ENCODE measurements around the gene SPAG9. TPM values are rescaled to one million over a fixed set of nuclear protein-coding genes. Genes with fewer than 3 reads are reported as not detected.

SPAG9 gene
- polyA plus RNA-seq, 1 experiment, result 18.7 TPM

GRCh38 chr17:51029142-51029541 is 91.5 kb downstream of the SPAG9 start:
- no peaks in the 10 kb centered on the region for H3K27me3 ChIP-seq (ENCODE audit: control insufficient read depth, insufficient read depth, low read length)
- no peak overlapping the region for H3K4me3 ChIP-seq (ENCODE audit: low read depth, low read length)
- no peak for TF ChIP-seq CTCF (IDR thresholded peaks at IDR 0.05; ENCODE audit: insufficient read depth, low read depth, low read length)
- POLR2A ChIA-PET, result interaction anchor here (0.6 kb wide), 1 partner anchor 21 kb away, joined by 4 read pairs; no protein-coding TSS in a partner anchor
- CTCF ChIA-PET, result no interaction called here
- DNase-seq (ENCODE audit: low read depth), result no peak
- no peaks in the 10 kb centered on the region for H3K36me3 ChIP-seq (ENCODE audit: control insufficient read depth, insufficient read depth, low read length)

- Histone ChIP-seq H3K36me3 (ENCODE audit: control insufficient read depth, insufficient read depth, low read length) (no peaks in the 10 kb centered on the region), H3K4me3 (ENCODE audit: low read depth, low read length) (no peak overlapping the region), H3K27me3 (ENCODE audit: control insufficient read depth, insufficient read depth, low read length) (no peaks in the 10 kb centered on the region)
- no peak for TF ChIP-seq CTCF (IDR thresholded peaks at IDR 0.05; ENCODE audit: insufficient read depth, low read depth, low read length)
- POLR2A ChIA-PET, result no interaction called here
- CTCF ChIA-PET, result interaction anchor here (0.6 to 1.0 kb wide), 4 partner anchors 13 to 29 kb away, joined by 3 to 4 read pairs (median 3); no protein-coding TSS in a partner anchor
- no peak for DNase-seq (ENCODE audit: low read depth)
Observed at GRCh38 chr17:51028176-51028863, 92.3 kb downstream of the SPAG9 start.

- no peaks in the 10 kb centered on the region for H3K27me3 ChIP-seq (ENCODE audit: control insufficient read depth, insufficient read depth, low read length)
- no peak for TF ChIP-seq CTCF (IDR thresholded peaks at IDR 0.05; ENCODE audit: insufficient read depth, low read depth, low read length)
Observed at GRCh38 chr17:51018541-51018940, 102.1 kb downstream of the SPAG9 start.

GRCh38 chr17:51017270-51017669 is 103.4 kb downstream of the SPAG9 start:
- CTCF ChIA-PET, result interaction anchor here (1.0 to 2.0 kb wide), 3 partner anchors 10 to 136 kb away, joined by 3 to 6 read pairs (median 6); partner anchors contain the start of gene NME1

More at GRCh38 chr17:51018541-51018940, 102.1 kb downstream of the SPAG9 start:
- no peak for DNase-seq (ENCODE audit: low read depth)
- Histone ChIP-seq H3K4me3 (ENCODE audit: low read depth, low read length) (no peak overlapping the region), H3K36me3 (ENCODE audit: control insufficient read depth, insufficient read depth, low read length) (peaks cover 2% of the 10 kb centered on the region; the same call in 1 of the 2 replicates)
- ChIA-PET POLR2A (no interaction called here), CTCF (interaction anchor here (2.0 kb wide), 1 partner anchor 135 kb away, joined by 6 read pairs; the partner anchor contains the start of gene NME1)

More at GRCh38 chr17:51017270-51017669, 103.4 kb downstream of the SPAG9 start:
- POLR2A ChIA-PET, result no interaction called here
- TF ChIP-seq CTCF (IDR thresholded peaks at IDR 0.05; ENCODE audit: insufficient read depth, low read depth, low read length), result no peak
- DNase-seq (ENCODE audit: low read depth), result no peak
- Histone ChIP-seq H3K4me3 (ENCODE audit: low read depth, low read length) (no peak overlapping the region), H3K27me3 (ENCODE audit: control insufficient read depth, insufficient read depth, low read length) (no peaks in the 10 kb centered on the region), H3K36me3 (ENCODE audit: control insufficient read depth, insufficient read depth, low read length) (peaks cover 3% of the 10 kb centered on the region; the same call in 1 of the 2 replicates)
